Stimulated activated CD8-positive, alpha-beta memory T cell treated with anti-CD3 and anti-CD28 coated beads, Interleukin-12 subunit alpha, Interleukin-12 subunit beta, amount 100 ng/mL, for 1 hour (primary cell): Measurements from ENCODE around the gene KIF16B.
"Not testable (repeated sequence)": the region's sequence is repeated elsewhere in the genome, so short reads cannot be mapped to it uniquely, and the experiment has no call there.

Source experiments
- DNase-seq: peaks from one replicate; pipeline ENCODE4 v3.0.0-alpha.2; 2020; ENCODE audit warnings: low read depth

The KIF16B gene

DNA sequence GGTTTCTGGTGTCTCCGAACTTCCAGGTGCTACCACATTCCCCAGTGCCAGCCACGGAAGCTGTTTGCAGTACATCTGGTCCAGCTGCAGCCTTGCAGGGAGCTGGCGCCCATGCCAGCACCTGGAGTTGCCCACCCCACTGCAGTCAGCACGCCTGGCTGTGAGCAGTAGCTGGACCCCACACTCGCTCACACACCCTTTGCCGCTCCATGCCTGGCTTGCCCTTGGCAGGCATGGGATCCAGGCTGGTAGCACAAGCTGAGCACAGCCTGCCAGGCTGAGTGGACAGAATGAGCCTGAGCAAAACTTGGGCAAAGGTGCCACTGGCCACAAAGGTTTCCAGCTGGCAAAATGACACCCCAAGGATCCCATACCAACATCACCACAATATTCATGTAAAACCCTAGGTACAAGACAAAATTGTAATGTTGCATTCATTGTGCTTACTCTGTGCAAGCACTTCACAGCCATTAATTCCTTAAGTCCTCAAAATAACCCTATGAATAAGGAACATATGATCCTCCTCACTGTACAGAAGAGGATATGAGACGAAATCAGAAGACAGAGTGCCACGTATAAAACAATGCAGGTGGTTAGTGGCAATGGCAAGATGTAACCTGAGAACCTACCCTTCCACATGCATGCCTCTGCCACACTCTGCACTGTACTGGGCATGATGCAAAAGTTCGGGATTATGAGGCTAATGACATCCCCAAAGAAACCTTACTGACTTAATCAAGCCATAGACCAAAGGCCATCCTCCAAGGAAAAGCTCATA lies 18.3 kb downstream of the KIF16B start:
- DNase-seq = no peak

DNA sequence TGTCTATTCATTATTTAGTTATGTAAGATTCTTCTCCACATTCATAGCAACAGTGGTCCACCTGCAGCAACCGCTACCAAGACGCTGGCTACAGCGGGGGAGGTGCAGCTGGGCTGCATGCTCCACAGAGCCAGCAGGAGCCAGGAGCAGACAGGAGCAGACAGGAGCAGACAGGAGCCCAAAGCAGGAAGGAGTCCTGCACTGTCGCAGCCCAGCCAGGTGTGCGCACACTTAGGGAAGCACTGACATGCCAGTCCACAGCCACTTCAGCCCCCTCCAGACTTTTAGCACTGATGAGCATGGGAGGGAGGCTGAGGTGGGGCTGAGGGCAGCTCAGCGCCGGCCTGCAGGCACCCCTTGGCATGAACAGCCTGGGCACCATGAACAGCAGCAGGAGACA lies 19.6 kb downstream of the KIF16B start:
- DNase-seq = no peak

DNA sequence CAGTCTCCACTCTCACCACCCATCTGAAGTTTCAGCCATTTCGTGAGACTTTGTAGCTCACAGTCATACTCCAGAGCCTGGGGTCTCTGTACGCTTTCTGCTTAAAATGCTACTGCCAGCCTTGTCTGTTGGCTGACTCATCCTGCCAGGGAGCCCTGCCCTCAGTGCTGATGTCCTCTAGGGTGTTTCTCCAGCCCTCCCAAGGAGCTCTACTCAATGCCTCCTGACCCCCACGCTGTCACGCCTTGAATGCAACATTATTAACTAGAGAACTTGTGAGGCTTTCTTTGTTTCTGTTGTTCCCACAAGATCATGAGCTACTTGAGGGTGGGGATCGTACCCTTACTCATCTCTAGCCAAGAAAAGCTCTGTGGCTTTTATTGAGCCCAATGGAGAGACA lies 20.1 kb downstream of the KIF16B start:
- no peak for DNase-seq

DNA sequence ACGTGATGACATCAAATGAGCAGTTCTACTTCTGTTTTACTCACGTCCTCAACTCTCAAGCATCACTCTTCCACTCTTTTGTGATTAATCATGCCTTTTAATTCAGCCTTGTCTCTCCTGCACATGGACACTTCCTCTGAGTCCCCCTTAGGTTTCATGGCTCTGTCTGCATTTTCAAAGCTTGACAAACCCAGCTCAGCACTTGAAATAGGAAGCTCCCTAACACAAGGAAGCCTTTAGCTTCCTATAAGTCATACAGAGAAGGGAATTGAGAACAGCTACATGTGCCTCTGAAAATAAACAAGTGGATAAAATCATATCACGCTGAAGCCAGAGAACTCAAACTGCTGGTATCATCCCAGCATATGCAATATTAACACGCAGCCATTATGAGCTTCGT lies 21.2 kb downstream of the KIF16B start:
- no peak for DNase-seq

DNA sequence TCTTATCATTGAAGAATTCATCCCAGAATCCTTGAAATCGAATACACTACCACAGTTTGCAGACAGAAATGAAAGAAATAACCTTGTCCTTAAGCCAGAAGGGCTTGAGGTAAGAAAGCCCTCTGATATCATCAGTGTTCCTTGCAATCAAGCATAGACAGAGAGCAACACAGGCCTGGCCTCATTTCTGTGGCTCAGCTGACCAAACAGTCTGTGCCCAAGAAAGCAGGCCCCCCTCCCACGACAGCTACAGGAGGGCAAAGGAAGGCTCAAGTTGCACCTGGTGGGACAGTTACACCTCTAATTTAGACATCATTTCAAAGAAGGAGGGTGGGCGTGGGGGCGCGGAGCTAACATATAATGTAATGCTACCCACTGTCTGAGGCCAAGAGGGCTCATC lies 21.6 kb downstream of the KIF16B start:
- DNase-seq = no peak

DNA sequence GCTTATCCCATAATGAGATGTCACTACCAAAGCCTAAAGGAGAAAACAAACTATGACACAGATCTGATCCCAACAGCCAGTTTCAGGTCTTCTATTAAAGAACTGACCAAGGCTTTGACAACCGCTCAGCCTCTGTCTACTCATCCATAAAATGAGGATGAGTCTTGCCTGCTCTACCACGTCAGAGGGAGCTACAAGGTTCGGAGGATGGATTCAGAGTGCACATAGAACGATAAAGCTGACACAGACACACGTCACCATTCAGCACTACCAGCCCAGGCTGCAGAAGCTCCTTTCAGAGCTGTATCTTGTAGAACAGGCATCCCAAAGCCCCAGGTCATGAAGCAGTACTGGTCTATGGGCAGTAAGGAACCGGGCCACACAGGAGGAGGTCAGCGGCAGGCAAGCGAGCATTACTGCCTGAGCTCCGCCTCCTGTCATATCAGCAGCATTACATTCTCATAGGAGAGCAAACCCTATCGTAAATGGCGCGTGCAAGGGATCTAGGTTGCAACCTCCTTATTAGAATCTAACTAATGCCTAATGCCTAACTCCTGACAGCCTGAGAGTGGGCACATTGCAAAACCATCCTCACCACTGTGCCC lies 25.1 kb downstream of the KIF16B start:
- DNase-seq = no peak

DNA sequence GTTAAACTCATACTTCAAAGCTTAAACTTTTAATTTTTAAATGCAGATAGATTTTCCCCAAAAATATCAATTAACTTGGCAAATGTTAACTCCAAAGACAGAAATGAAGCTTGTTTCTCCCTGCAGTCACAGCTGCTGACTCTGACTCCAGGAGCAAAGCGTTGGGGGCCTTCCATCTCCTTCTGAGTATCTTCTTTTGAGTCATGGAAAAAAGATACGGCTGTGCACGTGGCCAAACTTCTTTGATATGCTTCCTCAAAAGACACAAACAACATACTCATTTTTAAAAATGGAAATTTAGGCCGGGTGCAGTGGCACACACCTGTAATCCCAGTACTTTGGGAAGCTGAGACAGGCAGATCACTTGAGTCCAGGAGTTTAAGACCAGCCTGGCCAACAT lies 28.3 kb downstream of the KIF16B start:
- DNase-seq = no peak

DNA sequence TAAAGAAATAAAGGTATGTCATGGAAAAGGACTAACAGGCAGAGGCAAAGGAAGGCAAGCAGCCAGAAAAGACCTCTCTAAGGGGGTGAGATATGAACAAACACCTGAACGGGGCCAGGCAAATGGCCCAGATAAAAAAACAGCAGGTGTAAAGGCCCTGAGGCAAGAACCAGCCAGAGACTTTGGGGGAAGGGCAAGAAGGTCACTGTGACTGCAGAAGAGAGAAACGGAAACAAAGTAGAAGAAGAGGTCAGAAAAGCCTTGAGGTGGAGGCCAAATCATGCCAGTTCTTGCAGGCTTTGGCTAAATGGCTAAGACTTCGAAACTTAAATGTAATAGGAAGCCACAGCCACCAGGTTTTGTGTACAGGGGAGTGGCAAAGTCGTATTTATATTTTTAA lies 30.8 kb downstream of the KIF16B start:
- DNase-seq = no peak

DNA sequence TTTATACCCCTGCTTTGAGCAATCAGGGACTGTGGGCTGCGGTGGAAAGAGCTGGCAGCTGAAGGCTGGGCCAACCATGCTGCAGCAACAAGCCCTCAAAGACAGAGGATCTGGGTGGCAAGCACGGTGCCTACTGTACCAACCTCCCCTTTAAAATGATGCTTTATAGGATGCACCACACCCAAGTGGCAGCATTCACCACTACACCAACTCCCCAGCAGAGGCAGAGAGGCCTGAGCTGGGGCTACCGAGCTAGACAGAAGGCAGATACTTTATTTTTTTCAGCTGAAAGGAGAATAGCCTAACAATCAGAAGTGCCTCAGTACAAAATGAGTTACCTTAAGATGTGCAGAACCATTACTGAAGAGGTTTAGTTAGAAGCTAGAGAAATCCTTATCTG lies 31.4 kb downstream of the KIF16B start:
- no peak for DNase-seq

DNA sequence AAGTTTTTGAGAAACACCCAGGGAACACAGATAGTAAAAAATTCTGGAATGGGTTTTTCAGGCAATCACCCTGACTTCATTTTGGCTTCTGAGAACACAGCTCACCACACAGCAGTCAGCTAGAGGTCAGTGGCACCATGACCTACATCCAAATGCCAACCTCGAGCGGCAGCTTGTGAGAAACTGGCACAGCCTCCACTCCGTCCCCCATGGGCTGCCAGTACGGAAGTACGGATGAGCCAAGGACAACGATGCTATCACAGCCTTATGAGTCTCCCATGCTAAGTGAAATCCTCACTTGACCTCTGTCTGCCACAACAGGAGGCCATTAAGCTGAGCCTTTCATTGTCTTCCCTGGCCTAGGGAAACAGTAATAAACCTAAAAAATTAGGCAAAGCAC lies 32.0 kb downstream of the KIF16B start:
- no peak for DNase-seq

DNA sequence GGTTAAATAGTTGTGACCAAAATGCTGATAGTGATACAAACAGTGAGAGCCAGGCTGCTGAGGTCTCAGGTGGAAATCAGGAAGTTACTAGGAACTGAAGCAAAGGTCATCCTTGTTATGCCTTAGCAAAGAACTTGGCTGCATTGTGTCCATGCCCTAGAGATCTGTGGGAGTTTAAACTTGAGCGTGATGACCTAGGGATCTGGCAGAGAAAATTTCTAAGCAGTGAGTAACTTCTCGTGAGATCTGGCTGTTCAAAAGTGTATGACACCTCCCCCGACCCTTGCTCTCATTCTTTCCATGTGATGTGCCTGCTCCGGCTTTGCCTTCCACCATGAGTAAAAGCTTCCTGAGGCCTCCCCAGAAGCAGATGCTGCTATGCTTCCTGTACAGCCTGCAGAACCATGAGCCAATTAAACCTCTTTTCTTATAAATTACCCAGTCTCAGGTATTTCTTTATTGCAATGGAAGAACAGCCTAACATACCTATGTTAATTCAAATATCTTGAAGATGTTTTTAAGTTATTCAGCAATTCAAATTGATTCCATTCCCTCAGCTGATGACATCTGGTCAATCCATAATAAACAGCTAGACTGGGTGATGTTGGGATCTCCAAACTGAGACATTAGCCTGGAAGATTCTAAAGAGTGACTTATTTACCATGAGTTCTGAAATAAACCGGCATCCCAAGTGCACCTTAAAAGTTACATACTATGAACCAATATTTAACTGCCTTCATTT lies 33.8 kb downstream of the KIF16B start:
- DNase-seq = no peak

DNA sequence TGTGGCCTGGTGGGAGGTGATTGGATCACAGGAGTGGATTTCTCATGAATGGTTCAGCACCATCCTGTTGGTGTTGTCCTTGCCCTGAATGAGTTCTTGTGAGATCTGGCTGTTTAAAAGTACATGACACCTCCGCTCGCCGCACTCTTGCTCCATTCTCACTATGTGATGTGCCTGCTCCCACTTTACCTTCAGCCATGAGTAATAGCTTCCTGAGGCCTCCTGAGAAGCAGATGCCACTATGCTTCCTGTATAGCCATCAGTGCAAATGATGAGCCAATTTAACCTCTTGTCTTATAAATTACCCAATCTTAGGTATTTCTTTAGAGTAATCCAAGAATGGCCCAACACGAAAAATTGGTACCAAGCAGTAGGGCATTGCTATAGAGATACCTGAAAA lies 34.5 kb downstream of the KIF16B start:
- DNase-seq = no peak

DNA sequence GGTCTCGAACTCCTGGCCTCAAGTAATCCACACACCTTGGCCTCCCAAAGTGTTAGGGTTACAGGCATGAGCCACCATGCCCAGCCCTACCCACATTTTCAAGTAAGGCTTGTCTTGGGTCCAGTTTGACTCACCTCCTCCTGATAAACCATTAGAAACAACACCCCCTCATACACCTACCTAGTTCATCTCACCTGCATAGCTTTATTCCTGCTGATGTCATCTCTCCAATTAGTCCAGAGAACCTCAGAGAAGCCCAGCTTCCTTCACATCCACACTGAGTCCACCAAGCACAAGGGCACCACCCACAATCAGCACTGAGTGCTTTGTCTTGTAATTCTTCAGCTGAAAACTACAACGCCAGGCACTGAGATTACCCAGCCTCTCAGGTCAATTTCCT lies 35.3 kb downstream of the KIF16B start:
- no peak for DNase-seq

DNA sequence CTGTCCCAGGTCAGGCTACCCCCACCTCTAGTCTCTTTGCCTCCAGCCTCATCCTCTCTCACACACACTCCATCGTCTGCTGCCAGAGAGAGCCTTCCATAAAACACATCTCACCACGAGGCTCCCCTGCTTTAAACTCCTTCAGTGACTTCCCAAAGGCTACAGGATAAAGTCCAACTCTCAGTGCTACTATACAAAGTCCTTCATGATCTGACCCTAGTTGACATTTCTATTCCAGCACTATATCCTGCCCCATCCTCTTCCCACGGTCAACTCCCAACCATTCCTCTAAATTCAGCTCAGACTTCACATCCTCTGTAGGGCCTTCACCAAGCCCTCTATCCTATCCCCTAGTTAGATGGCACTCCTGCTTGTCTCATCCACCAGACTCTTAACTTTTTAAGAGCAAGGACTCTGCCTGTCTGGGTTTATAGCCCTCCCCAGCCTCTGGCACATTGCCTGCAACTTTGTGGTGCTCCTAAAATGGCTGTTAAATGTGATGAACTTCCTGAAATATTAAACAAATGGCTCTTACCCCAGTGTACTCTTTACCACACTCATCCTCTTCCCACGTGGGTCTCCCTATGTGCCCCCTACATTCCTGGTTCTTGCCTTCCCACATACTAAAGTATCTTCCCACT lies 36.1 kb downstream of the KIF16B start:
- no peak for DNase-seq

DNA sequence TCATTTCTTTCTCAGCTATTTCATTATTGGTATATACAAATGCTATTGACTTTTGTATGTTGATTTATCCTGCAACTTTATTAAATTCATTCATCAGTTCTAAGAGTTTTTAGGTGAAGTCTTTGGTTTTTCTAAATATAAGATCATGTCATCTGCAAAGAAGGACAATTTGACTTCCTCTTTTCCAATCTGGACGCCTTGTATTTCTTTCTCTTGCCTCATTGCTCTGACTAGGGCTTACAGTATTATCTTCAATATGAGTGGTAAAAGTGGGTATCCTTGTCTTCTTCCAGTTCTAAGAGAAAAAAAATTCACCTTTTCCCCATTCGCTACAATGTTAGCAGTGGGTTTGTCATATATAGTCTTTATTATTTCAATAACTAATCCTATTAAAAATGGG lies 38.0 kb downstream of the KIF16B start:
- DNase-seq = no peak

DNA sequence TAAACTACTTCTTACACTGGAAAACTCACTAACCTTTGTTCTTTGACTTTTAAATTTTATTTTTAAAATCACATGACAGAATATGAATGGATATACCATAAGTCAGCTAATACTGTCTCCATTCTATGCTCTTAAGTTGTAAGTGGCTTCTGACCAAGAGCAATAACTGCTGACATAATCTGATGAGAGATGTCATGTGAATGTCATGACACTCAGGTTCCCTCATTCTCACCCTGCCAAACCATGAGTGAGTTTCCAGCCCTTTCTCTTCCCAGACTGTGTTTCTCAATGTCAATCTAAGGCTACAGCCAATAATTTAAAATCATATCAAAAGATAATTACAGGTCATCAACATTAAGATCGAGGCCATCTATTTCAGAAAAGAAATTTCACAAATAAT lies 39.7 kb downstream of the KIF16B start:
- DNase-seq = no peak

DNA sequence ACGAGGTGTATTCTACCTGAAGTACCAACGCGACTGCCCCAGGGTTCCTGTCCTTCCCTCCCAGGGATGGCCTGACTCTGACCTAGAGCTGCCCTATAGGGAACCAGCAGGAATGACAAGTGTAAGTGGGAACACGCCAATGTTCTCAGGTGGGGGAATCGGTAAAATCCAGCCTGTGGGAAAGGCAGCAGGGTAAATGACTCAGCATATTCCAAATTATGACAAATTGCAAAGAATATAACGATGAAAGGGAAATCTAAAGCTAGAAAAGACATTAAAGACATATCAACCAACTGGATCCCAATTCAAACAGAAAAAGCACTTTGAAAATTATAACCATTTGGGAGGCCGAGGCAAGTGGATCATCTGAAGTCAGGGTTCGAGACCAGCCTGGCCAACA lies 41.8 kb downstream of the KIF16B start:
- no peak for DNase-seq

DNA sequence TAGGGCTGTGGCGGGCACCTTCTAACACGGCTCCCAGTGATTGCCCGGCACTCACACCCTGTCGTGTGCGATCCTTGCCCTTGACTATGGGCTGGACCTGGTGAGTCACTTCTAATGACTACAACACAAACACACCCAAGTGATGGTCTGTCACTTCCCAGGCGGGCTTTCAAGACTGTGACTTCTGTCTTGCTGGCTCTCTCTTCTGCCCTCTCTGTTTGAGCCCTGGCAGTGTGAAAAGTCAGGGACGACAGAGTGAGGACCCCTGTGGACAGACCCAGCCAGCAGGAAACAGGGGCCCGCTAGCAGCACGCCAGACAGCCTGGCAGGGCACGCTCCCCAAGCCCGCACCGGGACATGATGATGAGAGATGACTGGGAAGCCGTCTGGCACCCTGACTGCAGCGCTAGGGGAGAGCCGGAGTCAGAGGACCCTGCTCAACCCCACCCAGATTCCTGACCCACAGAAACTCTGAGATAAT lies 43.0 kb downstream of the KIF16B start:
- DNase-seq = no peak

DNA sequence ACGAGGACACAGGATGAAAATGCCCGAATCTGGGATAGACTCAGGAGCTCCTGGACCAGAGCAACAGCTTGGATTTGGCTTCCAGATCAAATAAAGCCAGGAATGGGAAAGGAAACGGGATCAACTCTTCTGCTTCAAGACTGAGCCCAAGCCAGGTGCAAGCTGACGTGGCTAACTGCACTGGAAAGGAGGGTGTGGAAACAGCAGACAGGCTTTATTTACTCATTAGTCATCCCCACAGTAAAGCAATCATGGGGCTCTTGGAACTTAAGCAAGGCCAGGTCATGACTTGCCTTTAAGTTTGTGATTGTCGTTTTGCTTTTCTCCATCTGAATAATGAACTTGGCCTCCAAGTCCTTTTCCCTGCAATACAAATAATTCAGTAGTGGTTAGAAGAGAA lies 45.2 kb downstream of the KIF16B start:
- no peak for DNase-seq

DNA sequence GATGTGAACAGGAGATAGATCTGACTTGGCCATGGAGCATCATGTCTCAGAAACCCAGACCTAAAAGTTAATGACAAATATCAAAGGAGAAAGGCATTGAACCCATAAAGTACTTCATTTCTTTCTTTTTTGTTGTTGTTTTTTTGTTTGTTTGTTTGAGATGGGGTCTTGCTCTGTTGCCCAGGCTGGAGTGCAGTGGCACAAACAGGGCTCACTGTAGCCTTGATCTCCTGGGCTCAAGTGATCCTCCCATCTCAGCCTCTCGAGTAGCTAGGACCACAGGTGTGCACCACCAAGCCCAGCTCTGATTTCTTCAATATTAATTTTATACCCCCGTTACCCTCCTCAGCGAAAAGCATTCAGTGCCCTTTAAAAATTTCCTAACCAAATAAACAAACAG lies 45.8 kb downstream of the KIF16B start:
- no peak for DNase-seq

DNA sequence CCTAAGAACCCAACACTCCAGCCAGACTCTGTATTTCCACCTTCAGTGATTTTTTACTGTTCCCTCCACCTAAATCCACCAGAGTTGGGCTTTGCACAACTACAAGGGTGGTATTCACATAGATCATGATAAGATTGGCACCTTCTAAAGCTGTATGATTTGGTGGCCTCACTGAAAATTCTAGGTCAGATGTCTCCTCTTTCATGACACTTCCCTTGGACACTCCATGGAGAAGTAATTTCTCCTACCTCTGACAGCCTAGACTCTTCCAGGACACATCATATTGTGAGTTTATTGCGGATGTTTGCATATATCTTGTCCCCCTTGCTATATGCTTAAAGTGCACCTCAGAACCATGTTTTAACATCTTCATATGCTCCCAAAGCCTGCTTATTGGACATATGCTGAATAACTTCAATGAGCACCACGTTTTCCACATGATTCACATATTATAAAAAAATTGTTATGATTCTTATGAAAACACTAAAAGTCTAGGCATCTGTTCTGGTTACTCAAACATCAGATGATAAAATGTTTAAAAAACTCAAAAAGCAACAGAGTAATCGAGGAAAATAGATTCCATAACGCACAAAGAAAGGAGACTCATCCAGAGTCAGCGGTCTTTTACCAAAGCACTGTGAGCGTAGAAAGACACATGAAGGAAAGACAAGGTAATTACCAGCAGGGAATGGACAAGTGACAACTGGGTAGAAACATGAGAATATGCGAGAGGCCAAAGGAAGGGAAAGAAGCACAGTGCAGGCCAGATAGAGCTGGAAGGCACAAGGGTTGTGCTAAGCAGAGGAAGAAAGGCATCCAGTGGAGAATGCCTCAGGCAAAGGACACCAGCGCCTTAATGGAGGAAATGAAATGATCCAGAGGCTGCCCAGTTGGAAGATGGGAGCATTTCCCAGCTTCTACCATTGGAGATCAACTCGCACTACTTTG lies 46.5 kb downstream of the KIF16B start:
- no peak for DNase-seq

DNA sequence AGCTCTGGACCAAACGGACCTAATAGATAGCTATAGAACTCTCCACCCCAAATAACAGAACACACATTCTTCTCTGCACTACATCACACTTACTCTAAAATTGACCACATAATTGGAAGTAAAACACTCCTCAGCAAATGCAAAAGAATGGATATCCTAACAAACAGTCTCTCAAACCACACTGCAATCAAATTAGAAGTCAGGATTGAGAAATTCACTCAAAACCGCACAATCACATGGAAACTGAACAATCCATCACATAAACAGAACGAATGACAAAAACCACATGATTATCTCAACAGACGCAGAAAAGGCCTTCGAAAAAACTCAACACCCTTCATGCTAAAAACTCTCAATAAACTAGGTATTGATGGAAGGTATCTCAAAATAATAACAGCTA lies 50.6 kb downstream of the KIF16B start:
- not testable (repeated sequence) for DNase-seq
